ENCODE data around the gene SYNE1.

SYNE1 gene

GRCh38 chr6:152273638-152274037 lies 363.5 kb downstream of the SYNE1 start:
- peaks cover 6 to 7% of the 10 kb centered on the region in 2 donors for H3K4me1 ChIP-seq (ENCODE audit: control insufficient read depth in 2 of 2, insufficient read depth in 2 of 2, low read length in 2 of 2)
- no peaks in the 10 kb centered on the region for H3K27me3 ChIP-seq (ENCODE audit: control insufficient read depth in 2 of 2, insufficient read depth in 2 of 2, low read length in 2 of 2)
- peak overlapping the region; percentile 32 to 48 for H3K27ac ChIP-seq (ENCODE audit: low read depth in 2 of 2, low read length in 2 of 2)
- H3K36me3 ChIP-seq (ENCODE audit: control insufficient read depth in 2 of 2, insufficient read depth in 2 of 2, low read length in 2 of 2), result peaks cover 4 to 5% of the 10 kb centered on the region in 2 donors
- H3K9me3 ChIP-seq (ENCODE audit: control insufficient read depth in 2 of 2, low read length in 2 of 2), result no peaks in the 10 kb centered on the region
- H3K9ac ChIP-seq (ENCODE audit: low read depth in 1 of 2, low read length in 2 of 2), result peak overlapping the region in 1 of 2 donors; percentile 8
- no peak overlapping the region for H3K4me3 ChIP-seq (ENCODE audit: low read length in 2 of 2)

GRCh38 chr6:152273002-152273401 lies 364.2 kb downstream of the SYNE1 start:
- H3K27me3 ChIP-seq (ENCODE audit: control insufficient read depth in 2 of 2, insufficient read depth in 2 of 2, low read length in 2 of 2), result no peaks in the 10 kb centered on the region
- H3K9me3 ChIP-seq (ENCODE audit: control insufficient read depth in 2 of 2, low read length in 2 of 2), result no peaks in the 10 kb centered on the region
- H3K9ac ChIP-seq (ENCODE audit: low read depth in 1 of 2, low read length in 2 of 2), result no peak overlapping the region
- peaks cover 6 to 7% of the 10 kb centered on the region in 2 donors for H3K4me1 ChIP-seq (ENCODE audit: control insufficient read depth in 2 of 2, insufficient read depth in 2 of 2, low read length in 2 of 2)
- no peak overlapping the region for H3K27ac ChIP-seq (ENCODE audit: low read depth in 2 of 2, low read length in 2 of 2)
- H3K36me3 ChIP-seq (ENCODE audit: control insufficient read depth in 2 of 2, insufficient read depth in 2 of 2, low read length in 2 of 2), result peaks cover 3 to 5% of the 10 kb centered on the region in 2 donors
- H3K4me3 ChIP-seq (ENCODE audit: low read length in 2 of 2), result no peak overlapping the region

- H3K9ac ChIP-seq (ENCODE audit: low read depth in 1 of 2, low read length in 2 of 2), result no peak overlapping the region
- peaks cover 0 to 5% of the 10 kb centered on the region in 2 donors for H3K36me3 ChIP-seq (ENCODE audit: control insufficient read depth in 2 of 2, insufficient read depth in 2 of 2, low read length in 2 of 2)
- H3K27me3 ChIP-seq (ENCODE audit: control insufficient read depth in 2 of 2, insufficient read depth in 2 of 2, low read length in 2 of 2), result no peaks in the 10 kb centered on the region
- H3K4me1 ChIP-seq (ENCODE audit: control insufficient read depth in 2 of 2, insufficient read depth in 2 of 2, low read length in 2 of 2), result peaks cover 6 to 9% of the 10 kb centered on the region in 2 donors
- no peak overlapping the region for H3K4me3 ChIP-seq (ENCODE audit: low read length in 2 of 2)
- no peaks in the 10 kb centered on the region for H3K9me3 ChIP-seq (ENCODE audit: control insufficient read depth in 2 of 2, low read length in 2 of 2)
- H3K27ac ChIP-seq (ENCODE audit: low read depth in 2 of 2, low read length in 2 of 2), result no peak overlapping the region
Measured at GRCh38 chr6:152272486-152272885, 364.7 kb downstream of the SYNE1 start.

GRCh38 chr6:152271776-152272464 lies 365.2 kb downstream of the SYNE1 start:
- H3K4me3 ChIP-seq (ENCODE audit: low read length in 2 of 2), result no peak overlapping the region
- no peaks in the 10 kb centered on the region for H3K27me3 ChIP-seq (ENCODE audit: control insufficient read depth in 2 of 2, insufficient read depth in 2 of 2, low read length in 2 of 2)
- peaks cover 6 to 10% of the 10 kb centered on the region in 2 donors for H3K4me1 ChIP-seq (ENCODE audit: control insufficient read depth in 2 of 2, insufficient read depth in 2 of 2, low read length in 2 of 2)
- no peaks in the 10 kb centered on the region for H3K9me3 ChIP-seq (ENCODE audit: control insufficient read depth in 2 of 2, low read length in 2 of 2)
- peaks cover 0 to 5% of the 10 kb centered on the region in 2 donors for H3K36me3 ChIP-seq (ENCODE audit: control insufficient read depth in 2 of 2, insufficient read depth in 2 of 2, low read length in 2 of 2)
- no peak overlapping the region for H3K9ac ChIP-seq (ENCODE audit: low read depth in 1 of 2, low read length in 2 of 2)
- peak overlapping the region in 1 of 2 donors; percentile 42 for H3K27ac ChIP-seq (ENCODE audit: low read depth in 2 of 2, low read length in 2 of 2)

- H3K27ac ChIP-seq (ENCODE audit: low read depth in 2 of 2, low read length in 2 of 2), result no peak overlapping the region
- peaks cover 0 to 3% of the 10 kb centered on the region in 2 donors for H3K36me3 ChIP-seq (ENCODE audit: control insufficient read depth in 2 of 2, insufficient read depth in 2 of 2, low read length in 2 of 2)
- no peak overlapping the region for H3K4me3 ChIP-seq (ENCODE audit: low read length in 2 of 2)
Measured at GRCh38 chr6:152270301-152270925, 366.7 kb downstream of the SYNE1 start.

GRCh38 chr6:152268846-152269442 lies 368.2 kb downstream of the SYNE1 start:
- Histone ChIP-seq H3K4me3 (ENCODE audit: low read length in 2 of 2) (no peak overlapping the region), H3K4me1 (ENCODE audit: control insufficient read depth in 2 of 2, insufficient read depth in 2 of 2, low read length in 2 of 2) (peaks cover 6 to 10% of the 10 kb centered on the region in 2 donors), H3K27ac (ENCODE audit: low read depth in 2 of 2, low read length in 2 of 2) (no peak overlapping the region), H3K9ac (ENCODE audit: low read depth in 1 of 2, low read length in 2 of 2) (no peak overlapping the region), H3K9me3 (ENCODE audit: control insufficient read depth in 2 of 2, low read length in 2 of 2) (no peaks in the 10 kb centered on the region), H3K27me3 (ENCODE audit: control insufficient read depth in 2 of 2, insufficient read depth in 2 of 2, low read length in 2 of 2) (no peaks in the 10 kb centered on the region), H3K36me3 (ENCODE audit: control insufficient read depth in 2 of 2, insufficient read depth in 2 of 2, low read length in 2 of 2) (peaks cover 0 to 3% of the 10 kb centered on the region in 2 donors)

More at GRCh38 chr6:152270301-152270925, 366.7 kb downstream of the SYNE1 start:
- Histone ChIP-seq H3K27me3 (ENCODE audit: control insufficient read depth in 2 of 2, insufficient read depth in 2 of 2, low read length in 2 of 2) (no peaks in the 10 kb centered on the region), H3K4me1 (ENCODE audit: control insufficient read depth in 2 of 2, insufficient read depth in 2 of 2, low read length in 2 of 2) (peaks cover 6 to 10% of the 10 kb centered on the region in 2 donors), H3K9me3 (ENCODE audit: control insufficient read depth in 2 of 2, low read length in 2 of 2) (no peaks in the 10 kb centered on the region), H3K9ac (ENCODE audit: low read depth in 1 of 2, low read length in 2 of 2) (no peak overlapping the region)

GRCh38 chr6:152267967-152268845 lies 369.0 kb downstream of the SYNE1 start:
- Histone ChIP-seq H3K27ac (ENCODE audit: low read depth in 2 of 2, low read length in 2 of 2) (no peak overlapping the region), H3K9ac (ENCODE audit: low read depth in 1 of 2, low read length in 2 of 2) (no peak overlapping the region), H3K27me3 (ENCODE audit: control insufficient read depth in 2 of 2, insufficient read depth in 2 of 2, low read length in 2 of 2) (no peaks in the 10 kb centered on the region), H3K4me3 (ENCODE audit: low read length in 2 of 2) (peak overlapping the region; percentile 21 to 56), H3K9me3 (ENCODE audit: control insufficient read depth in 2 of 2, low read length in 2 of 2) (no peaks in the 10 kb centered on the region), H3K36me3 (ENCODE audit: control insufficient read depth in 2 of 2, insufficient read depth in 2 of 2, low read length in 2 of 2) (peaks cover 0 to 3% of the 10 kb centered on the region in 2 donors), H3K4me1 (ENCODE audit: control insufficient read depth in 2 of 2, insufficient read depth in 2 of 2, low read length in 2 of 2) (peaks cover 2 to 10% of the 10 kb centered on the region in 2 donors)

GRCh38 chr6:152265651-152266050 lies 371.5 kb downstream of the SYNE1 start:
- Histone ChIP-seq H3K36me3 (ENCODE audit: control insufficient read depth in 2 of 2, insufficient read depth in 2 of 2, low read length in 2 of 2) (peaks cover 4 to 11% of the 10 kb centered on the region in 2 donors), H3K9ac (ENCODE audit: low read depth in 1 of 2, low read length in 2 of 2) (no peak overlapping the region), H3K27ac (ENCODE audit: low read depth in 2 of 2, low read length in 2 of 2) (no peak overlapping the region), H3K27me3 (ENCODE audit: control insufficient read depth in 2 of 2, insufficient read depth in 2 of 2, low read length in 2 of 2) (no peaks in the 10 kb centered on the region), H3K4me3 (ENCODE audit: low read length in 2 of 2) (no peak overlapping the region), H3K9me3 (ENCODE audit: control insufficient read depth in 2 of 2, low read length in 2 of 2) (no peaks in the 10 kb centered on the region), H3K4me1 (ENCODE audit: control insufficient read depth in 2 of 2, insufficient read depth in 2 of 2, low read length in 2 of 2) (peaks cover 0 to 3% of the 10 kb centered on the region in 2 donors)

- Histone ChIP-seq H3K9ac (ENCODE audit: low read depth in 1 of 2, low read length in 2 of 2) (no peak overlapping the region), H3K4me3 (ENCODE audit: low read length in 2 of 2) (no peak overlapping the region), H3K4me1 (ENCODE audit: control insufficient read depth in 2 of 2, insufficient read depth in 2 of 2, low read length in 2 of 2) (peaks cover 0 to 3% of the 10 kb centered on the region in 2 donors), H3K27me3 (ENCODE audit: control insufficient read depth in 2 of 2, insufficient read depth in 2 of 2, low read length in 2 of 2) (no peaks in the 10 kb centered on the region), H3K9me3 (ENCODE audit: control insufficient read depth in 2 of 2, low read length in 2 of 2) (no peaks in the 10 kb centered on the region), H3K36me3 (ENCODE audit: control insufficient read depth in 2 of 2, insufficient read depth in 2 of 2, low read length in 2 of 2) (peaks cover 8 to 17% of the 10 kb centered on the region in 2 donors), H3K27ac (ENCODE audit: low read depth in 2 of 2, low read length in 2 of 2) (no peak overlapping the region)
Measured at GRCh38 chr6:152263582-152263981, 373.6 kb downstream of the SYNE1 start.
